ENCODE measurements around the gene DENND10.
"Not testable (repeated sequence)": the region's sequence is repeated elsewhere in the genome, so short reads cannot be mapped to it uniquely, and the experiment has no call there.

Gene DENND10

DNA sequence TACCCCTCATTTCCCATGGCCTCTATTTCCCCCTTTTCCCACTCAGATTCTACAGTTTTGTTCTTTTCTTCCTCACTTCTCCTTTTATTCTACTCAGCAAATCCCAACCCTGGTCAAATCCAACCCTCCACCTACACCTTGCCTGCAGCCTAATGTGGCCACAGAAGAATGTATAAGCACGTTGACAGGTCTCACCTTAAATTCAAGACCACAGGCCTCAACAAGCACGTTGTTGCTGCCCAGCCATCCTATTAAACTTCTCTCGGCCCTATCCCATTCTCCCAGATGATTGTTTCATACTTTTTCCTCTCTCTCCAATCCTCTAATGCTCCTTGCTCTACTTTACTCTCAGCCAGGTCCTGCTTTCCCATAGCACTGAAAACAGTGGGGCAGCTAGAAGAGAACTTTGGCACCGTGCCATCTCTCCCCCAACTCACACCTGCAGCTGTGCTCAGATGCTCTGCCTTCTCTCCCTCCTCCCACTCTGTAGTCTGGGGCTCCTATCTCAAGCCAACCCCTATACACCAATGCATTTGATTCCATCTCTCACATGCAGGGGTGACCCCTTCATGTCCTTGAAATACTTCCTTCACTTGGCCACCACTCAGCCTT is 16.5 kb upstream of the DENND10 start:
- DNase-seq (ENCODE audit: low read depth), result no peak
- H3K4me3 ChIP-seq (replicated peaks; ENCODE audit: low read depth, low read length), result no peak overlapping the region
- TF ChIP-seq, protein P1, sequence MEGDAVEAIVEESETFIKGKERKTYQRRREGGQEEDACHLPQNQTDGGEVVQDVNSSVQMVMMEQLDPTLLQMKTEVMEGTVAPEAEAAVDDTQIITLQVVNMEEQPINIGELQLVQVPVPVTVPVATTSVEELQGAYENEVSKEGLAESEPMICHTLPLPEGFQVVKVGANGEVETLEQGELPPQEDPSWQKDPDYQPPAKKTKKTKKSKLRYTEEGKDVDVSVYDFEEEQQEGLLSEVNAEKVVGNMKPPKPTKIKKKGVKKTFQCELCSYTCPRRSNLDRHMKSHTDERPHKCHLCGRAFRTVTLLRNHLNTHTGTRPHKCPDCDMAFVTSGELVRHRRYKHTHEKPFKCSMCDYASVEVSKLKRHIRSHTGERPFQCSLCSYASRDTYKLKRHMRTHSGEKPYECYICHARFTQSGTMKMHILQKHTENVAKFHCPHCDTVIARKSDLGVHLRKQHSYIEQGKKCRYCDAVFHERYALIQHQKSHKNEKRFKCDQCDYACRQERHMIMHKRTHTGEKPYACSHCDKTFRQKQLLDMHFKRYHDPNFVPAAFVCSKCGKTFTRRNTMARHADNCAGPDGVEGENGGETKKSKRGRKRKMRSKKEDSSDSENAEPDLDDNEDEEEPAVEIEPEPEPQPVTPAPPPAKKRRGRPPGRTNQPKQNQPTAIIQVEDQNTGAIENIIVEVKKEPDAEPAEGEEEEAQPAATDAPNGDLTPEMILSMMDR (IDR thresholded peaks at IDR 0.05; ENCODE audit: low read length, missing control alignments), result no peak

DNA sequence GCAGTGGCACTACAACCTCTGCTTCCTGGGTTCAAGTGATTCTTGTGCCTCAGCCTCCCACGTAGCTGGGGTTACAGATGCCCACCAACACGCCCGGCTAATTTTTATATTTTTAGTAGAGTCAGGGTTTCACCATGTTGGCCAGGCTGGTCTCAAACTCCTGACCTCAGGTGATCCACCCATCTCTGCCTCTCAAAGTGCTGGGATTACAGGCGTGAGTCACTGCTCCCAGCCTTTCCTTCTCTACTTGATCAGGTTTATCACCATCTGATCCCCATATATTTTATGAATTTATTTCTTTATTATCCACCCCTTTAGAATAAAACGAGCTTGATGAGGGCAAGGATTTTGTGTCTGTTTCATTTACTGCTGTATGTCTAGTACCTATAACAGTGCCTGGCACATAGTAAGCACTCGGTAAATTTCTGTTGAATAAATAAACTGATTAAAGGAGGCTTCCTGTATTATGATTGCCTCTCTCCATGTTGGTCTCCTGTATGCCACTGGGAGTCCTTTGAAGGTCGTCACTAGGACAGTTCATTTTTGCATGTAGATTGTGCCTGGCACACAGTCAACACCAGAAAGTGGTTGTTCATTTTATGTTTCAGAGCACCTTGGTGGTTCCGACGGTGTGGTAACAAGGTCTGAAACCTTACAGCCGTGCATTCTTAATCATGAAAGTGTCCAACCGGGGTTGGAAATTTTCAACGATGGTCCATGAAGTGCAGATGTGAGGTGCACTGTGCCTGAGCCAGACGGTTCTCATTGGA is 13.7 kb upstream of the DENND10 start:
- TF ChIP-seq, protein P1 (IDR thresholded peaks at IDR 0.05; ENCODE audit: low read length, missing control alignments), result no peak
- no peak for DNase-seq (ENCODE audit: low read depth)
- H3K4me3 ChIP-seq (replicated peaks; ENCODE audit: low read depth, low read length), result no peak overlapping the region

DNA sequence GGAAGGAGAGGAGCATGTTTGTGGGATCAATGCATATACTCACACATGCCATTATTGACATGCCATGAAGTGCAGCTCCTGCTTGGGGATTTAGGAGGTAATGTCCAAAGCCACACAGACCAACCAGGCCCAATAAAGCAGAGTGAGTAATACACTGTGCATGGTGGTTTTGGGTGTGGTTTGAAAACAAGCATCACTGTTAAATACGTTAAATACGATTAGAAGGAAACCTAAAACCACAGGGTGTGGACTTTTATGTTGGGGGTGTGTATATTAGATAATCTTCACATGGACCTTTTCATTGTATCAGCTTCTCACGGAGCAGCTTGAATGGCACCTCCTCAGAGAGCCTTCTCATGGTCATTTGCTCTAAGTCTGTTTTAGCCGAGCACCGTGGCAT is 12.9 kb upstream of the DENND10 start:
- peak; percentile 59 for DNase-seq (ENCODE audit: low read depth)
- TF ChIP-seq, protein P1 (IDR thresholded peaks at IDR 0.05; ENCODE audit: low read length, missing control alignments), result no peak
- no peak overlapping the region for H3K4me3 ChIP-seq (replicated peaks; ENCODE audit: low read depth, low read length)

DNA sequence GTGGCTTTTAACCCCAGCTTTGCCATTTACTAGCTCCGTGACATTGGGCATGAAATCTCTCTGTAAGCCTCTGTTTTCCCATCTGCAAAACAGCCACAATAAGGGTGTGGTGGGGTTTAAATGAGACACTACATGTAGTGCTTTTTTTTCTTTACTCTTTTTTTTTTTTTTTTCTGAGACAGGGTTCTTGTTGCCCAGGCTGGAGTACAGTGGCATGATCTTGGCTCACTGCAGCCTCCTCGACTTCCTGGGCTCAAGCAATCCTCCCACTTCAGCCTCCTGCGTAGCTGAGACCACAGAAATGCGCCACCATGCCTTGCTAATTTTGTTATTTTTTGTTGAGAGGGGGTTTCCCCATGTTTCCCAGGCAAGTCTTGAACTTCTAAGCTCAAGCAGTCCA is 8.3 kb upstream of the DENND10 start:
- TF ChIP-seq, protein P1 (IDR thresholded peaks at IDR 0.05; ENCODE audit: low read length, missing control alignments), result no peak

DNA sequence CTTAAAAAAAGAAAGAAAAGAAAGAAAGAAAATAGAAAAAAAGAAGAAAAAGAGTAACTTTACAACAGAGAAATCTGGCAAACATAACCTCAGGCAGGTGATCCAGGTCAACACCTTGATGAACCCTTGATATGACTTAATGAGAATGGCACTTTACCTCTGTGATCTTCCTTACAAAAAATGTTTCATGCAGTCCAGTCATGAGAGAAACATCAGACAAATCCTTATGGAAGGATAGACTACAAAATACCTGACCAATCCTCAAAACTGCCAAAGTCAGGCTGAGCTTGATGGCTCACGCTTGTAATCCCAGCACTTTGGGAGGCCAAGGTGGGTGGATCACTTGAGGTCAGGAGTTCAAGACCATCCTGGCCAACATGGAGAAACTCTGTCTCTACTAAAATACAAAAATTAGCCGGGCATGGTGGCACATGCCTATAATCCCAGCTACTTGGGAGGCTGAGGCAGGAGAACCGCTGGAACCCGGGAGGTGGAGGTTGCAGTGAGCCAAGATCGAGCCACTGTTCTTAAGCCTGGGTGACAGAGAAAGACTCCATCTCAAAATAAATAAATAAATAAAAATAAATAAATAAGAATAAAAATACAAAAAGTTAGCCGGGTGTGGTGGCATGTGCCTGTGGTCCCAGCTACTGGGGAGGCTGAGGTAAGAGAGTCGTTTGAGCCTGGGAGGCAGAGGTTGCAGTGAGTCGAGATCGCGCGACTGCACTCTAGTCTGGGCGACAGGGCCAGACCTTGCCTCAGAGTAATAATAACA is 7.1 kb upstream of the DENND10 start:
- not testable (repeated sequence) for H3K4me3 ChIP-seq (replicated peaks; ENCODE audit: low read depth, low read length); DNase-seq (ENCODE audit: low read depth)

More for the DNA sequence above, 8.3 kb upstream of the DENND10 start:
- no peak for DNase-seq (ENCODE audit: low read depth)
- H3K4me3 ChIP-seq (replicated peaks; ENCODE audit: low read depth, low read length), result no peak overlapping the region

DNA sequence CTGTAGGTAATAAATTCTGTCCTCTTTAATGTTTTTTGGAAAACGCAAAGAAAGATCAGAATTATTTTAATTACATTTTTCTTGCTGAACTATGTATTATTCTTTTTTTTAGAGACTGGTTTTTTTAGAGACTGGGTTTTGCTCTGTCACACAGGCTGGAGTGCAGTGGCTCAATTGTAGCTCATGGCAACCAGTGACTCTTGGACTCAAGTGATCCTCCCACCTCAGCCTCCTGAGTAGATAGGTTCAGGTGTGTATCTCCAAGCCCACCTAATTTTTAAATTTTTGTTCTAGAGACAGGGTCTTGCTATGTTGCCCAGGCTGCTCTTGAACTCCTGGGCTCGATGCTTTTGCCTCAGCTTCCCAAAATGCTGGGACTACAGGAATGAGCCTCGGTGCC is 5.3 kb upstream of the DENND10 start:
- no peak for DNase-seq (ENCODE audit: low read depth)
- TF ChIP-seq, protein P1 (IDR thresholded peaks at IDR 0.05; ENCODE audit: low read length, missing control alignments), result no peak
- no peak overlapping the region for H3K4me3 ChIP-seq (replicated peaks; ENCODE audit: low read depth, low read length)

Data from fibroblast of pulmonary artery (primary cell).